ENCODE data around the gene TXN2. TPM values are rescaled to one million over a fixed set of nuclear protein-coding genes. Genes with fewer than 3 reads are reported as not detected.

Gene TXN2
- total and polyA plus RNA-seq, 2 of the 4 experiments (the other 2 are of a cell fraction) = 49.6 to 166 TPM

GRCh38 chr22:36425977-36426523 is 55.4 kb downstream of the TXN2 start:
- peak overlapping the region; percentile 87 for H3K14ac ChIP-seq (replicated peaks; ENCODE audit: low read depth, low read length)
- H2BK15ac ChIP-seq (ENCODE audit: low read depth, low read length) = peak overlapping the region; percentile 73; the same call in 2 of the 3 replicates
- H4K8ac ChIP-seq (ENCODE audit: low read depth in 2 of 2, low read length in 2 of 2) = peak overlapping the region; percentile 76 to 89
- peak overlapping the region; percentile 2 for H2AK5ac ChIP-seq (ENCODE audit: low read depth, low read length)
- H3K18ac ChIP-seq (ENCODE audit: low read depth, low read length) = peak overlapping the region; percentile 80
- dilution Hi-C loops (cut with HindIII; ENCODE audit: low sequenced_read_pairs, unreplicated experiment) (no loop called here), intact Hi-C loops (cut with micrococcal nuclease) (no loop called here), in situ Hi-C loops (cut with MboI; ENCODE audit: low sequenced_read_pairs) (no loop called here)
- H3K56ac ChIP-seq (ENCODE audit: extremely low read depth, insufficient read depth, low read length) = no peak overlapping the region
- no peaks in the 10 kb centered on the region for H3K36me3 ChIP-seq (ENCODE audit: control insufficient read depth, insufficient read depth, low read length)
- H3K4me2 ChIP-seq (ENCODE audit: low read depth, low read length) = no peak overlapping the region
- peak; percentile 79 for ATAC-seq (ENCODE audit: low read depth)
- BruUV-seq (replicated peaks) = no TSS peak
- peak overlapping the region; percentile 36 for H2BK20ac ChIP-seq (ENCODE audit: low read depth, low read length)
- POLR2A ChIA-PET (ENCODE audit: unreplicated experiment) = interaction anchor here (0.6 kb wide), 2 partner anchors 38 to 709 kb away, joined by 3 to 4 read pairs; partner anchors contain the start of gene MYH9
- H4K20me1 ChIP-seq (ENCODE audit: insufficient read depth, low read length) = no peaks in the 10 kb centered on the region
- peak overlapping the region; percentile 86 for H4K5ac ChIP-seq (ENCODE audit: low read depth, low read length)
- H3K4me3 ChIP-seq (ENCODE audit: insufficient read depth, low read depth, low read length) = no peak overlapping the region
- H3K9ac ChIP-seq (ENCODE audit: low read depth, low read length) = peak overlapping the region; percentile 0
- peaks cover 18% of the 10 kb centered on the region for H3K4me1 ChIP-seq (ENCODE audit: control insufficient read depth, insufficient read depth, low read length)
- peak overlapping the region; percentile 14 for H2BK5ac ChIP-seq (ENCODE audit: low read depth, low read length, poor library complexity, severe bottlenecking)
- H2AK9ac ChIP-seq (replicated peaks; ENCODE audit: low read depth, low read length, poor library complexity) = peak overlapping the region; percentile 8
- no peaks in the 10 kb centered on the region for H3K27me3 ChIP-seq (ENCODE audit: control insufficient read depth, insufficient read depth, low read length)
- peak overlapping the region; percentile 30; the same call in 1 of the 2 replicates for H3K27ac ChIP-seq (ENCODE audit: insufficient read depth, low read length)
- no peak overlapping the region; the same call in 1 of the 2 replicates for H3K23ac ChIP-seq (ENCODE audit: low read depth, low read length)
- TF ChIP-seq RCOR1 (IDR thresholded peaks at IDR 0.05; ENCODE audit: insufficient replicate concordance, low read length) (no peak), CTCF (conservative IDR thresholded peaks at IDR 0.05; ENCODE audit: low read depth, low read length) (no peak), RFX5 (IDR thresholded peaks at IDR 0.05; ENCODE audit: low read depth, low read length) (no peak), MAZ (IDR thresholded peaks at IDR 0.05; ENCODE audit: borderline replicate concordance, low read depth, low read length) (no peak), MXI1 (IDR thresholded peaks at IDR 0.05; ENCODE audit: borderline replicate concordance, low read depth, low read length) (no peak), POLR2A (IDR thresholded peaks at IDR 0.05; ENCODE audit: low read depth, low read length) (no peak), MAFK (IDR thresholded peaks at IDR 0.05; ENCODE audit: low read depth, low read length) (no peak), RAD21 (IDR thresholded peaks at IDR 0.05; ENCODE audit: low read length) (no peak), NFE2L2 (IDR thresholded peaks at IDR 0.05; ENCODE audit: low read depth, low read length) (no peak), BHLHE40 (IDR thresholded peaks at IDR 0.05; ENCODE audit: low read depth, low read length) (no peak), CEBPB (IDR thresholded peaks at IDR 0.05; ENCODE audit: low read depth, low read length) (no peak), CHD1 (IDR thresholded peaks at IDR 0.05; ENCODE audit: low read depth, low read length) (no peak), ELK1 (IDR thresholded peaks at IDR 0.05; ENCODE audit: borderline replicate concordance, low read depth, low read length) (no peak), SMC3 (IDR thresholded peaks at IDR 0.05; ENCODE audit: low read depth, low read length) (no peak), USF2 (IDR thresholded peaks at IDR 0.05; ENCODE audit: low read depth, low read length) (no peak), FOS (IDR thresholded peaks at IDR 0.05; ENCODE audit: low read depth, low read length) (no peak)
- H2BK120ac ChIP-seq (ENCODE audit: low read depth, low read length) = peak overlapping the region; percentile 72
- peaks cover 0 to 11% of the 10 kb centered on the region in 2 experiments; a peak in 2 of 4 replicates for H3K79me1 ChIP-seq (ENCODE audit: low read depth in 1 of 2, low read length in 2 of 2)
- no peaks in the 10 kb centered on the region for H3K9me3 ChIP-seq (ENCODE audit: control insufficient read depth, insufficient read depth, low read length)
- H4K91ac ChIP-seq (ENCODE audit: insufficient read depth, low read depth, low read length) = peak overlapping the region; percentile 57
- DNase-seq = peak; percentile 53
- H3K4ac ChIP-seq (ENCODE audit: low read depth, low read length) = peak overlapping the region; percentile 61
- WGBS, 2 experiments (ENCODE audit: extremely low coverage in 2 of 2, insufficient read length in 1 of 2) = no CpG with 5 or more reads among the region's 2 CpGs
- peaks cover 15% of the 10 kb centered on the region for H3K9me1 ChIP-seq (ENCODE audit: insufficient read depth, low read length)
- CTCF ChIA-PET = no interaction called here
- H2AFZ ChIP-seq (replicated peaks; ENCODE audit: low read length, poor library complexity) = peak overlapping the region; percentile 87

All from IMR-90 (cell line).